ENCODE data around the gene PCK1. TPM values are rescaled to one million over a fixed set of nuclear protein-coding genes. Genes with fewer than 3 reads are reported as not detected.

PCK1 gene
- total RNA-seq, 1 experiment from 2014 or later, result 0.49 TPM

DNA sequence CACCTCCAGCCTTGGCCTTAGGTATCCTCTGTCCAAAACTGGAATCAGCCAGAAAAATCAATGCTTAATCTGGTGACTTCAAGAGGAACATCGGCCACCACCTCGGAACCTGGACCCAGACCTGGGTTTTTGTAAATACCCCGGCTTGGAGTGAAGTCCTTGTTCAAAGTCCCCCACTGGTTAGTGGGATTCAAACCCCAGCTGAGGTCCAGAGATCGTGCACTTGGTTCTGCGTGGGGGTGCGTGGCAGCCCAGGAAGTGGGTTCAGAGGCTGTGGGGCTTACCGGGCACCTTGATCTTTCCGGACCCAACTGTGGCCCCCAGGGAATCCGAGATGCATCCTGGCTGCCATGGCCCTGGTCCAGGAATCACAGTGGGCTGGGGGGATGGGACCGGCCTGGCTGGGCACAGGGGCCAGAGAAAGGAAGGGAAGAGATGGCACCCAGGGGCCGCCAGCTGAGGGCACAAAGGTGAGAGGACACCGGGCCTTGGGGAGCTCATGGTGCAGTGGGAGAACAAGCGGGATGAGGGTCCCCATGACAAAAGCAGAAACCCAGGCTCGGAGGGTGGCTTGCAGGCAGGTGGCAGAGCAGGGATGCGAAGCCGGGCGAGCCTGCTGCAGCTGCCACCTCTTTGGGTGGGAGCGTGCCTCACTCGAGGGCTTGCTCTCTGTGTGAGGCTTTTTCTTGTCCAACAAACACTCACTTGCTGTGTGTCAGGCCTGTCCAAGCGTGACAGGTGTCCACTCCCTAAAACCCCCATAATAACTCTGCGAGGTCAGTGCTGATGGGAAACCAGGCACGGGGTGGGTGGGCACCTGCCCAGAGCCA lies 31.6 kb downstream of the PCK1 start:
- H3K36me3 ChIP-seq (ENCODE audit: control insufficient read depth in 1 of 2, insufficient read depth in 2 of 2, low read length in 2 of 2), result no peaks in the 10 kb centered on the region
- H3K4me1 ChIP-seq (ENCODE audit: control insufficient read depth in 1 of 2, insufficient read depth in 2 of 2, low read length in 2 of 2), result peaks cover 0 to 7% of the 10 kb centered on the region in 2 experiments; a peak in 1 of 4 replicates
- no peaks in the 10 kb centered on the region for H3K9me2 ChIP-seq (ENCODE audit: insufficient read depth)
- BruUV-seq (replicated peaks), result no TSS peak
- H3K9ac ChIP-seq (ENCODE audit: low read length), result no peak overlapping the region
- ChIA-PET CTCF (interaction anchor here (1.2 to 1.6 kb wide), 2 partner anchors 79 to 94 kb away, joined by 4 to 8 read pairs; no protein-coding TSS in a partner anchor), POLR2A (no interaction called here), RAD21 (ENCODE audit: low non-redundant PET in 1 of 2, low total read pairs in 2 of 2, uncharacterized antibody in 2 of 2, unreplicated experiment in 2 of 2) (interaction anchor here in 1 of 2 experiments (0.7 to 1.2 kb wide), 2 partner anchors 79 to 94 kb away, joined by 3 to 5 read pairs; no protein-coding TSS in a partner anchor)
- DNase-seq (ENCODE audit: low read depth, low spot score) (no peak), ATAC-seq (no peak)
- no peak overlapping the region for H3K27ac ChIP-seq (ENCODE audit: low read depth, low read length)
- H2AFZ ChIP-seq (ENCODE audit: low read depth, low read length, poor library complexity, severe bottlenecking), result no peak overlapping the region
- H3K27me3 ChIP-seq (ENCODE audit: insufficient read depth, low read length), result no peaks in the 10 kb centered on the region
- no peaks in the 10 kb centered on the region for H4K20me1 ChIP-seq (ENCODE audit: insufficient read depth)
- H3K4me2 ChIP-seq (ENCODE audit: low read length), result no peak overlapping the region
- TF ChIP-seq SRF (IDR thresholded peaks at IDR 0.05; ENCODE audit: low read depth) (no peak), EZH2phosphoT487 (IDR thresholded peaks at IDR 0.05; ENCODE audit: borderline replicate concordance) (no peak), CTCF (IDR thresholded peaks at IDR 0.05 in 2 of 3, conservative IDR thresholded peaks at IDR 0.05 in 1 of 3; ENCODE audit: borderline replicate concordance in 1 of 3, insufficient read depth in 1 of 3, low read depth in 2 of 3, low read length in 2 of 3) (no peak), CBX3 (IDR thresholded peaks at IDR 0.05; ENCODE audit: low read depth) (no peak), SP1 (IDR thresholded peaks at IDR 0.05; ENCODE audit: low read depth) (no peak), POLR2AphosphoS5 (IDR thresholded peaks at IDR 0.05; ENCODE audit: low read depth, low read length) (no peak), ZBTB33 (IDR thresholded peaks at IDR 0.05; ENCODE audit: extremely low read depth, insufficient replicate concordance, low read length) (no peak)
- no peaks in the 10 kb centered on the region for H3K79me2 ChIP-seq (ENCODE audit: insufficient read depth, low read length)
- H3K9me3 ChIP-seq (ENCODE audit: control insufficient read depth in 1 of 2, insufficient read depth in 1 of 2, low read depth in 1 of 2, low read length in 2 of 2), result no peaks in the 10 kb centered on the region
- intact Hi-C loops (cut with micrococcal nuclease), result loop anchor here (10.0 kb wide), 3 partner anchors 208 to 1862 kb away; no protein-coding TSS in a partner anchor
- H3K4me3 ChIP-seq (replicated peaks in 1 of 2; ENCODE audit: low read depth in 1 of 2, low read length in 2 of 2), result no peak overlapping the region

All from HCT116 (cell line).